NOMO-1 treated with dmso at 0.1 percent for 144 hours (cell line): ENCODE measurements around the gene SETBP1.

Experiments
- DNase-seq: peaks from one replicate; lab custom pipeline; 2025; ENCODE audit not compliant: unreplicated experiment; lab: John Stamatoyannopoulos, UW

The SETBP1 gene

GRCh38 chr18:44754567-44754966, 73.9 kb downstream of the SETBP1 start:
- no peak for DNase-seq

- peak; percentile 82 for DNase-seq
Observed at GRCh38 chr18:44758861-44759631, 78.4 kb downstream of the SETBP1 start.

- DNase-seq = peak; percentile 4
Observed at GRCh38 chr18:44759925-44760342, 79.2 kb downstream of the SETBP1 start.

GRCh38 chr18:44761812-44762211, 81.1 kb downstream of the SETBP1 start:
- no peak for DNase-seq

- DNase-seq = no peak
Observed at GRCh38 chr18:44763327-44763726, 82.6 kb downstream of the SETBP1 start.

GRCh38 chr18:44764863-44765262, 84.2 kb downstream of the SETBP1 start:
- DNase-seq = no peak

- DNase-seq = no peak
Observed at GRCh38 chr18:44765456-44765855, 84.8 kb downstream of the SETBP1 start.

- no peak for DNase-seq
Observed at GRCh38 chr18:44766450-44766849, 85.8 kb downstream of the SETBP1 start.

- DNase-seq = no peak
Observed at GRCh38 chr18:44767807-44768206, 87.1 kb downstream of the SETBP1 start.

- no peak for DNase-seq
Observed at GRCh38 chr18:44770641-44771040, 90.0 kb downstream of the SETBP1 start.

GRCh38 chr18:44771572-44771955, 90.9 kb downstream of the SETBP1 start:
- DNase-seq = no peak

- peak; percentile 14 for DNase-seq
Observed at GRCh38 chr18:44771956-44772917, 91.5 kb downstream of the SETBP1 start.

- no peak for DNase-seq
Observed at GRCh38 chr18:44773640-44774155, 93.0 kb downstream of the SETBP1 start.

GRCh38 chr18:44774191-44774590, 93.5 kb downstream of the SETBP1 start:
- no peak for DNase-seq

- DNase-seq = no peak
Observed at GRCh38 chr18:44777457-44778192, 96.9 kb downstream of the SETBP1 start.

- no peak for DNase-seq
Observed at GRCh38 chr18:44778788-44779187, 98.1 kb downstream of the SETBP1 start.

- no peak for DNase-seq
Observed at GRCh38 chr18:44779753-44780292, 99.1 kb downstream of the SETBP1 start.

- DNase-seq = no peak
Observed at GRCh38 chr18:44781886-44782285, 101.2 kb downstream of the SETBP1 start.

- DNase-seq = no peak
Observed at GRCh38 chr18:44782617-44783016, 101.9 kb downstream of the SETBP1 start.

GRCh38 chr18:44783371-44783770, 102.7 kb downstream of the SETBP1 start:
- no peak for DNase-seq

- no peak for DNase-seq
Observed at GRCh38 chr18:44786257-44786656, 105.6 kb downstream of the SETBP1 start.
